ENCODE measurements around the gene IRF9.
"Not testable (repeated sequence)": the region's sequence is repeated elsewhere in the genome, so short reads cannot be mapped to it uniquely, and the experiment has no call there.

IRF9 gene

DNA sequence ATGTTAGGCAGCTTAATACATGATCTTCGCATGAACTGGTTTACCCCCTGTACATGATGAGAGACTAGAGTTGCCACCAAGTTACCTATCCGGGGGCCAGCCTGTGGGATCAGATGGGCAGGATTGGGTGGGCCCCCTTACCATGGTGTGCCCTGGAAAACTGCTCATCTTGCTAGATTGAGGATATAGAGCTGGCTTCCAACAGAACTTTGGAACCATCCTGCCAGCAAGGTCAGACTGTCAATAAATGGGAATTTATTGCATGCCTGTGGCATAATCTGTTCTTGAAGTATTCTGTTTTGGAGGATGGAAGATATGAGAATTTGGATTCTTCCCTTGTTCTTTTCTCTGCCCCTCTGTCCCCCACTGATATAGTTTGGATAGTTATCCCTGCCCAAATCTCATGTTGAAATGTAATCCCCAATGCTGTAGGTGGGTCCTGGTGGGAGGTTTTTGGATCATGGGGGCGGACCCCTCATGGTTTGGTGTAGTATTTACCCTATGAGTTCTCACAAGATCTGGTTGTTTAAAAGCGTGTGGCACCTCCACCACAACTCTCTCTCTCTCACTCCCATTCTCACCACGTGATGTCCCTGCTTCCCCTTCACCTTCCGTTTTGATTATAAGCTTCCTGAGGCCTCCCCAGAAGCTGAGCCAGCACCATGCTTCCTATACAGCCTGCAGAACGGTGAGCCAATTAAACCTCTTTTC is 37.9 kb downstream of the IRF9 start:
- Histone ChIP-seq H3K36me3 (ENCODE audit: insufficient read depth, insufficient read length, low read length) (peaks cover 24% of the 10 kb centered on the region), H3K27me3 (ENCODE audit: insufficient read depth, insufficient read length) (no peaks in the 10 kb centered on the region), H3K4me3 (ENCODE audit: insufficient read length, low read depth) (no peak overlapping the region), H3K9ac (ENCODE audit: insufficient read length, low read depth) (no peak overlapping the region), H3K9me3 (ENCODE audit: insufficient read depth, low read length) (peaks cover 24% of the 10 kb centered on the region), H3K4me1 (ENCODE audit: insufficient read depth, insufficient read length) (no peaks in the 10 kb centered on the region)
- no peak for TF ChIP-seq YY1 (IDR thresholded peaks at IDR 0.05; ENCODE audit: insufficient read depth, insufficient read length)
- no peak for TF ChIP-seq SUZ12 (IDR thresholded peaks at IDR 0.05; ENCODE audit: extremely low read depth, insufficient read depth, insufficient read length)
- TF ChIP-seq ZNF274 (IDR thresholded peaks at IDR 0.05; ENCODE audit: low read depth, low read length): no peak
- DNase-seq (ENCODE audit: low read depth, low spot score): no peak

- not testable (repeated sequence) for H3K27me3 ChIP-seq (ENCODE audit: insufficient read depth, insufficient read length); H3K9ac ChIP-seq (ENCODE audit: insufficient read length, low read depth); H3K4me1 ChIP-seq (ENCODE audit: insufficient read depth, insufficient read length); DNase-seq (ENCODE audit: low read depth, low spot score); H3K4me3 ChIP-seq (ENCODE audit: insufficient read length, low read depth)
- peaks cover 24% of the 10 kb centered on the region for H3K9me3 ChIP-seq (ENCODE audit: insufficient read depth, low read length)
- H3K36me3 ChIP-seq (ENCODE audit: insufficient read depth, insufficient read length, low read length): peaks cover 40% of the 10 kb centered on the region
Observed at GRCh38 chr14:24202538-24202937, 41.5 kb downstream of the IRF9 start.

GRCh38 chr14:24203249-24203886 is 42.3 kb downstream of the IRF9 start:
- H3K9ac ChIP-seq (ENCODE audit: insufficient read length, low read depth); H3K27me3 ChIP-seq (ENCODE audit: insufficient read depth, insufficient read length); H3K4me3 ChIP-seq (ENCODE audit: insufficient read length, low read depth); H3K4me1 ChIP-seq (ENCODE audit: insufficient read depth, insufficient read length); DNase-seq (ENCODE audit: low read depth, low spot score): not testable (repeated sequence)
- Histone ChIP-seq H3K36me3 (ENCODE audit: insufficient read depth, insufficient read length, low read length) (peaks cover 49% of the 10 kb centered on the region), H3K9me3 (ENCODE audit: insufficient read depth, low read length) (peaks cover 24% of the 10 kb centered on the region)

DNA sequence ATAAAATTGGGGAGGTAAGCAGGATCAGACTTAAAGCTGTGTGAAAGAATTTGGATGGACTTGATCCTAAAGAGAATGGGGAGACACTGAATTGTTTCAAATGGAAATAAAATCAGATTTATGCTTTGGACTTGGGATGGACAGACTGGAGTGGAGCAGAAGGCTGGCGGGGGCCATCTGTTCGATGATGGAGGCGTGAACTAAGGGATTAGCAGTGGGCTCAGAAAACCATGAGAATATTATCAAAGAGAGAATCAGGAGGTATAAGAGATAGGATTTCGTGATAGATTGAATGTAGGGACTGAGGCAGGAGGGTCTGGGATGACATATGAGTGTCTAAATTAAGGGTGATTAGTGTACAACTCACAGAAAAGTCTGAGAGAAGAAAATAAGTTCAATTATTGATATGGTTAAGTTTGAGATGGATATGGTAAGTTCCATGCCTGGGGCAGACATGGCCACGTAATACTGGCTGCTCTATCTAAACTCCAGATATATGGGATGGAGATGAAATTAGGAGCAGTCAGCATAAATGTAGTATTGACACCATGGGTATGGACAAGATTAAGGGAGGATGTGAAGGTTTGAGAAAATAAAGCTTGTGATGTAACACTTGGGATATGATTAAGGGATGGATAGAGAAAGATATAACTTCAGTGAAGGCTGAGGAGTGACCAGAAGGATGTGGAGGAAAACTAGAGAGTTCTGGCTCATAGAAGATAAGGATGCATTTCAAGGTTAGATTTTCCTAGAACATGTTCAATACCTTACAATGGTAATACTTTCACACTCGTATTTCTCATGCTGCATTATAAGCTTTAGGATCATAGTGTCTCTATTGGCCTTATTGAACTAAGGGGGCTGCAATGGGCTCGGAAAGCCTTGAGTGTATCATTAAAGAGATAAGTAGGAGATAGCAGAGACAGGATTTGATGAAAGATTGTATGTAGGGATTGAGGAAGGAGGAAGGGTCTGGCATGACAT is 43.4 kb downstream of the IRF9 start:
- Histone ChIP-seq H3K4me3 (ENCODE audit: insufficient read length, low read depth) (no peak overlapping the region), H3K9me3 (ENCODE audit: insufficient read depth, low read length) (peaks cover 18% of the 10 kb centered on the region), H3K27me3 (ENCODE audit: insufficient read depth, insufficient read length) (no peaks in the 10 kb centered on the region), H3K36me3 (ENCODE audit: insufficient read depth, insufficient read length, low read length) (peaks cover 51% of the 10 kb centered on the region), H3K4me1 (ENCODE audit: insufficient read depth, insufficient read length) (peaks cover 2% of the 10 kb centered on the region), H3K9ac (ENCODE audit: insufficient read length, low read depth) (no peak overlapping the region)
- no peak for DNase-seq (ENCODE audit: low read depth, low spot score)
- TF ChIP-seq ZNF274 (IDR thresholded peaks at IDR 0.05; ENCODE audit: low read depth, low read length) (no peak), YY1 (IDR thresholded peaks at IDR 0.05; ENCODE audit: insufficient read depth, insufficient read length) (no peak), SUZ12 (IDR thresholded peaks at IDR 0.05; ENCODE audit: extremely low read depth, insufficient read depth, insufficient read length) (no peak)

GRCh38 chr14:24206260-24207103 is 45.4 kb downstream of the IRF9 start:
- peaks cover 64% of the 10 kb centered on the region for H3K36me3 ChIP-seq (ENCODE audit: insufficient read depth, insufficient read length, low read length)
- H3K4me1 ChIP-seq (ENCODE audit: insufficient read depth, insufficient read length): peaks cover 2% of the 10 kb centered on the region

DNA sequence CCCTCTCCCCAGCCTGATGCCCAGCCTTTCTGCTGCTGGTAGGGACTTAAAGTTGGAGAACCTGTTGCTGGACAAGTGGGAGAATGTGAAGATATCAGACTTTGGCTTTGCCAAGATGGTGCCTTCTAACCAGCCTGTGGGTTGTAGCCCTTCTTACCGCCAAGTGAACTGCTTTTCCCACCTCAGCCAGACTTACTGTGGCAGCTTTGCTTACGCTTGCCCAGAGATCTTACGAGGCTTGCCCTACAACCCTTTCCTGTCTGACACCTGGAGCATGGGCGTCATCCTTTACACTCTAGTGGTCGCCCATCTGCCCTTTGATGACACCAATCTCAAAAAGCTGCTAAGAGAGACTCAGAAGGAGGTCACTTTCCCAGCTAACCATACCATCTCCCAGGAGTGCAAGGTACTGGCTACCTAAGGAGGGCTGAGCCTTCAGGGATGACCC is 46.1 kb downstream of the IRF9 start:
- Histone ChIP-seq H3K36me3 (ENCODE audit: insufficient read depth, insufficient read length, low read length) (peaks cover 64% of the 10 kb centered on the region), H3K4me3 (ENCODE audit: insufficient read length, low read depth) (no peak overlapping the region), H3K9me3 (ENCODE audit: insufficient read depth, low read length) (no peaks in the 10 kb centered on the region), H3K9ac (ENCODE audit: insufficient read length, low read depth) (no peak overlapping the region), H3K4me1 (ENCODE audit: insufficient read depth, insufficient read length) (peaks cover 2% of the 10 kb centered on the region), H3K27me3 (ENCODE audit: insufficient read depth, insufficient read length) (no peaks in the 10 kb centered on the region)
- DNase-seq (ENCODE audit: low read depth, low spot score): no peak
- TF ChIP-seq ZNF274 (IDR thresholded peaks at IDR 0.05; ENCODE audit: low read depth, low read length): no peak
- no peak for TF ChIP-seq YY1 (IDR thresholded peaks at IDR 0.05; ENCODE audit: insufficient read depth, insufficient read length)
- TF ChIP-seq SUZ12 (IDR thresholded peaks at IDR 0.05; ENCODE audit: extremely low read depth, insufficient read depth, insufficient read length): no peak

More at GRCh38 chr14:24206260-24207103, 45.4 kb downstream of the IRF9 start:
- no peak for TF ChIP-seq ZNF274 (IDR thresholded peaks at IDR 0.05; ENCODE audit: low read depth, low read length)
- no peak for TF ChIP-seq SUZ12 (IDR thresholded peaks at IDR 0.05; ENCODE audit: extremely low read depth, insufficient read depth, insufficient read length)
- no peak for TF ChIP-seq YY1 (IDR thresholded peaks at IDR 0.05; ENCODE audit: insufficient read depth, insufficient read length)
- Histone ChIP-seq H3K9me3 (ENCODE audit: insufficient read depth, low read length) (peaks cover 5% of the 10 kb centered on the region), H3K9ac (ENCODE audit: insufficient read length, low read depth) (no peak overlapping the region), H3K27me3 (ENCODE audit: insufficient read depth, insufficient read length) (no peaks in the 10 kb centered on the region), H3K4me3 (ENCODE audit: insufficient read length, low read depth) (no peak overlapping the region)
- DNase-seq (ENCODE audit: low read depth, low spot score): no peak
